T-cell (primary cell): ENCODE measurements around the gene TRAPPC8. TPM values are rescaled to one million over a fixed set of nuclear protein-coding genes. Genes with fewer than 3 reads are reported as not detected.
"Not testable (repeated sequence)": the region's sequence is repeated elsewhere in the genome, so short reads cannot be mapped to it uniquely, and the experiment has no call there.

Source experiments
- ATAC-seq, 4 experiments: fragments of 200-7000 bp in 3 of 4; fragments of 150-1000 bp in 1 of 4; cut with Tn5 transposase; replicated peaks in 1 of 4; 1 replicate in 3 of 4; 2 replicates in 1 of 4; pipeline ENCODE4 v1.10.0; 2021; ENCODE audit warnings: moderate library complexity in 3 of 4, mild to moderate bottlenecking in 2 of 4, moderate number of reproducible peaks in 1 of 4
- CTCF ChIA-PET, 2 donors: fragments of 300-600 bp; sonication (Branson Sonifier 250); formaldehyde crosslinking; loops; one replicate each; lab custom pipeline; 2022; ENCODE audit warnings: antibody characterized with exemption in 2 of 2; lab: Charles Lee
- POLR2A ChIA-PET, 2 donors: fragments of 300-600 bp; sonication (Branson Sonifier 250); formaldehyde crosslinking; loops; one replicate each; lab custom pipeline; 2022; ENCODE audit warnings: antibody characterized with exemption in 2 of 2; lab: Charles Lee
- DNase-seq, 35 experiments: peaks; one replicate each; pipeline versions ENCODE4 v3.0.0 to v3.0.0-alpha.2; 2013 to 2023
- H3K27ac ChIP-seq: one replicate; pipeline ENCODE4 v1.5.1; 2013; ENCODE audit warnings: low read length
- H3K27me3 ChIP-seq, 2 experiments: replicated peaks in 1 of 2; 1 replicate in 1 of 2; 2 replicates in 1 of 2; pipeline versions ENCODE4 v1.6.1 to v1.7.0; 2013; ENCODE audit warnings: low read length in 1 of 2, mixed read lengths in 1 of 2; ENCODE audit not compliant: control insufficient read depth in 2 of 2, insufficient read depth in 2 of 2; ENCODE audit errors: extremely low read depth in 1 of 2
- H3K36me3 ChIP-seq, 2 donors: 1 replicate in 1 of 2; 2 replicates in 1 of 2; pipeline versions ENCODE4 v1.6.1 to v1.7.0; 2013; ENCODE audit warnings: low read length in 1 of 2; ENCODE audit not compliant: control insufficient read depth in 2 of 2, insufficient read depth in 1 of 2; ENCODE audit errors: extremely low read depth in 1 of 2
- H3K4me1 ChIP-seq, 2 experiments: 1 replicate in 1 of 2; 2 replicates in 1 of 2; pipeline versions ENCODE4 v1.6.1 to v1.7.0; 2013; ENCODE audit warnings: low read length in 2 of 2, mixed read lengths in 1 of 2; ENCODE audit not compliant: insufficient read depth in 2 of 2, control insufficient read depth in 1 of 2; ENCODE audit errors: extremely low read depth in 1 of 2
- H3K4me3 ChIP-seq, 2 donors: 1 replicate in 1 of 2; 2 replicates in 1 of 2; pipeline versions ENCODE4 v1.5.1 to v1.7.0; 2013; ENCODE audit warnings: mild to moderate bottlenecking in 2 of 2, low read length in 1 of 2, moderate library complexity in 1 of 2; ENCODE audit not compliant: control insufficient read depth in 1 of 2; ENCODE audit errors: extremely low read depth in 1 of 2
- H3K9me3 ChIP-seq: 2 replicates; pipeline ENCODE4 v1.7.0; 2013
- H3K27ac Mint-ChIP-seq, 2 donors: one replicate each; pipeline ENCODE4 v1.8.0; 2020 to 2021; ENCODE audit warnings: mild to moderate bottlenecking in 2 of 2, mixed read lengths in 2 of 2
- H3K27me3 Mint-ChIP-seq, 2 donors: one replicate each; pipeline ENCODE4 v1.8.0; 2021 to 2022; ENCODE audit warnings: mixed read lengths in 2 of 2
- H3K36me3 Mint-ChIP-seq: one replicate; pipeline ENCODE4 v1.8.0; 2021; ENCODE audit warnings: mixed read lengths
- H3K4me1 Mint-ChIP-seq, 3 donors: one replicate each; pipeline ENCODE4 v1.8.0; 2020 to 2022; ENCODE audit warnings: mixed read lengths in 3 of 3, mild to moderate bottlenecking in 1 of 3
- H3K4me3 Mint-ChIP-seq, 3 donors: one replicate each; pipeline ENCODE4 v1.8.0; 2020 to 2022; ENCODE audit warnings: mild to moderate bottlenecking in 3 of 3, mixed read lengths in 3 of 3, moderate library complexity in 3 of 3
- H3K9me3 Mint-ChIP-seq, 3 donors: one replicate each; pipeline ENCODE4 v1.8.0; 2020 to 2022; ENCODE audit warnings: mixed read lengths in 3 of 3
- WGBS: methylation state at CpG from one replicate; pipeline ENCODE4 v1.1.5; 2013; ENCODE audit warnings: missing lambda C conversion rate; ENCODE audit not compliant: insufficient coverage; 5-methylcytosine and 5-hydroxymethylcytosine counted together
- total RNA-seq, 35 experiments: library from RNA in 6 of 35; stranded (reverse) in 6 of 35; fragments of 120-200 nt in 1 of 35; gene quantifications; one replicate each; pipeline versions ENCODE4 v1.2.1 to v1.2.4 and lab custom pipeline; 2013 to 2026

TRAPPC8 gene
- total RNA-seq, 5 donors from 2014 or later (not counting 1 experiment from before 2014, with no cell fraction given) = 44.7 to 62.0 (median 51.8) TPM

DNA sequence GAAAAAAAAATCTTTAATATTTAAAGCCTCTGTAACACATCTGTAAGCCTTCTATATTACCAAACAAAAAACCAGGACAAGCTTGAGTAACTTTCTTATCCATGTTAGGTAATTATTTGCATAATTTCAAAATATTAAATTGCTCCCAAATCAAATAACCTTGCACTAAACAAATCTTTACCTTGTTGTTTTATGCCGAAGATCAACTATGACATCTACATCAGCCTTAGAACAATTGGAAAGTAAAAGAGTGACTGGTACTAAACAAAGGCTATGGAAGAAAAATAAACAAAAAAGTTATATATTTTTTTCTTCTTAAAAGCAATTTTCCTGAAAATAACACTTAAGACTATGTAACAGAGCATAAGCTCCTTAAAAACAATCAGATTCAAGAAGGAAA lies 111.0 kb downstream of the TRAPPC8 start:
- Histone ChIP-seq H3K27me3 (no peaks in the 10 kb centered on the region), H3K27ac (no peak overlapping the region), H3K9me3 (peaks cover 2% of the 10 kb centered on the region), H3K4me1 (no peaks in the 10 kb centered on the region), H3K36me3 (peaks cover 14 to 36% of the 10 kb centered on the region in 2 donors), H3K4me3 (no peak overlapping the region)
- POLR2A ChIA-PET = no interaction called here
- ATAC-seq (no peak), DNase-seq (no peak)
- Mint-ChIP-seq H3K36me3 (peaks cover 65% of the 10 kb centered on the region), H3K4me1 (no peaks in the 10 kb centered on the region), H3K4me3 (no peak overlapping the region), H3K9me3 (peaks cover 0 to 13% (median 10%) of the 10 kb centered on the region in 3 donors), H3K27me3 (no peaks in the 10 kb centered on the region), H3K27ac (no peak overlapping the region)
- no CpG with 5 or more reads among the region's 1 CpG for WGBS
- CTCF ChIA-PET = no interaction called here

DNA sequence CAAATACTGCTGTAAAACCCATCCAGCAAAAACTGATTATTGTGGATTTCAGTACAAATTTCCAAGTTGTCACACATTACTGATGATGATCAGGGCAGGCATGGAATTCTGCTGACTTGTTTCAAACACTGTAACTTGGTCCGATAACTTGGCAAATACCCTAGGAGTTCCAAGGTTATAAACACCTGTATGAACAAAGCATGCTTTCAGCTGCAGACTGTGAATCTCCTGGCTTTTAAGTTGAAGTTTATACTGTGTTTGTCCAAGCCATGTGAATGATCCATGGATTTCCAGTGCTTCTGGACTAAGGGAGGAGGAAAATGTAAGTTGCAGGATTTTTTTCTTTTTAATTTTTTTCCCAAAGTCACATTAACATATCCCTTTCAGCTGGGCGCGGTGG lies 112.2 kb downstream of the TRAPPC8 start:
- H3K27me3 ChIP-seq = no peaks in the 10 kb centered on the region
- no peak overlapping the region for H3K27ac ChIP-seq
- ChIA-PET POLR2A (no interaction called here), CTCF (no interaction called here)
- H3K27me3 Mint-ChIP-seq = no peaks in the 10 kb centered on the region
- H3K27ac Mint-ChIP-seq = no peak overlapping the region
- peaks cover 58% of the 10 kb centered on the region for H3K36me3 Mint-ChIP-seq
- ATAC-seq (no peak), DNase-seq (no peak)
- no peak overlapping the region for H3K4me3 ChIP-seq
- peaks cover 14 to 26% of the 10 kb centered on the region in 2 donors for H3K36me3 ChIP-seq
- peaks cover 2% of the 10 kb centered on the region for H3K9me3 ChIP-seq
- peaks cover 0 to 13% (median 10%) of the 10 kb centered on the region in 3 donors for H3K9me3 Mint-ChIP-seq
- H3K4me1 ChIP-seq = no peaks in the 10 kb centered on the region
- H3K4me3 Mint-ChIP-seq = no peak overlapping the region
- H3K4me1 Mint-ChIP-seq = no peaks in the 10 kb centered on the region
- no CpG with 5 or more reads among the region's 3 CpGs for WGBS

DNA sequence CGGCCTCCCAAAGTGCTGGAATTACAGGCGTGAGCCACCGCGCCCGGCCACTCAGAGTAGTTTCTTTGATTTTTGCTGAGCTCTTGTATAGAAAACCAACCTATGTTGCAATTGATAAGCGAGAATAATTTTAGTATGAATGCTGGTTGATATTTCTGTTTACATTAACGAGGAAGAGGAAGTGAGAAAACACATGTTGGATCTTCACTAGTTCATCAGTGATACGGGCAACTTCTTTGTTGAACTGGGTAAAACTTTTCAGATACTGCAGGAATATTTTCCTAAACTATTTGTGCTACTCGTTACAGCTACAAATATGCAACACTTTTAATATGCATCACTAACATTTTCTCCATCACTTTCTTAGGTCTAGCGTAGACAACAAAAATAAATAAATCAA lies 114.3 kb downstream of the TRAPPC8 start:
- Mint-ChIP-seq H3K4me3 (no peak overlapping the region), H3K36me3 (peaks cover 45% of the 10 kb centered on the region), H3K27ac (no peak overlapping the region), H3K4me1 (no peaks in the 10 kb centered on the region), H3K27me3 (no peaks in the 10 kb centered on the region), H3K9me3 (peaks cover 0 to 13% (median 10%) of the 10 kb centered on the region in 3 donors)
- Histone ChIP-seq H3K27ac (no peak overlapping the region), H3K36me3 (peaks cover 13% of the 10 kb centered on the region in 2 donors), H3K27me3 (no peaks in the 10 kb centered on the region), H3K4me3 (no peak overlapping the region), H3K4me1 (no peaks in the 10 kb centered on the region), H3K9me3 (peaks cover 2% of the 10 kb centered on the region)
- DNase-seq (no peak), ATAC-seq (no peak)
- ChIA-PET CTCF (interaction anchor here (0.6 to 1.3 kb wide), 4 partner anchors 8 to 713 kb away, joined by 3 to 6 read pairs (median 4); no protein-coding TSS in a partner anchor), POLR2A (interaction anchor here in 1 of 2 donors (0.6 kb wide), 1 partner anchor 268 kb away, joined by 6 read pairs; no protein-coding TSS in a partner anchor)
- WGBS = 100% methylated on average over 1 of the region's 10 CpGs

DNA sequence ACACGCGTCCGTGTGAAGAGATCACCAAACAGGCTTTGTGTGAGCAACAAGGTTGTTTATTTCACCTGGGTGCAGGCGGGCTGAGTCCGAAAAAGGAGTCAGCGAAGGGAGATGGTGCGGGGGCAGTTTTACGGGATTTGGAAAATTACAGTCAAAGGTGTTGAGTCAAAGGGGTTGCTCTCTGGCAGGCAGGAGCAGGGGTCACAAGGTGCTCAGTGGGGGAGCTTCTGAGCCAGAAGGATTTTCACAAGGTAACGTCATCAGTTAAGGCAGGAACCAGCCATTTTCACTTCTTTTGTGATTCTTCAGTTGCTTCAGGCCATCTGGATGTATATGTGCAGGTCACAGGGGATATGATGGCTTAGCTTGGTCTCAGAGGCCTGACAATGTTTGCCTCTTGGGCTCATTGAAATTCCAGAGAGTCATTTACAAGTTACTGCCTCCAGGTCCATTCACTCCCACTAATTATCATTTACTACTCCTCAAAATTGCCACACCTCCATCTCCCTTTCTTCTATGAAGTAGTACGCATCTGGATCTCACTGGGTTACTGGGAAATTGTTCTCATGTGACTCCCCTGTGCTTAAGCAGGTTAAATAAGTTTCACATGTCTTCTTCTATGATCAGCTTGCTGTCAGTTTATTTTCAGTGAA lies 116.1 kb downstream of the TRAPPC8 start:
- ATAC-seq, H3K27ac Mint-ChIP-seq, DNase-seq, H3K9me3 ChIP-seq, H3K27ac ChIP-seq, H3K4me1 Mint-ChIP-seq, H3K4me3 Mint-ChIP-seq, CTCF ChIA-PET, H3K27me3 ChIP-seq, H3K4me3 ChIP-seq, H3K4me1 ChIP-seq, H3K36me3 ChIP-seq, H3K27me3 Mint-ChIP-seq: not testable (repeated sequence)
- peaks cover 35% of the 10 kb centered on the region for H3K36me3 Mint-ChIP-seq
- POLR2A ChIA-PET = interaction anchor here in 1 of 2 donors (0.5 kb wide), 1 partner anchor 210 kb away, joined by 4 read pairs; no protein-coding TSS in a partner anchor
- peaks cover 0 to 13% (median 10%) of the 10 kb centered on the region in 3 donors for H3K9me3 Mint-ChIP-seq
- WGBS = 98% methylated on average over 8 of the region's 10 CpGs

DNA sequence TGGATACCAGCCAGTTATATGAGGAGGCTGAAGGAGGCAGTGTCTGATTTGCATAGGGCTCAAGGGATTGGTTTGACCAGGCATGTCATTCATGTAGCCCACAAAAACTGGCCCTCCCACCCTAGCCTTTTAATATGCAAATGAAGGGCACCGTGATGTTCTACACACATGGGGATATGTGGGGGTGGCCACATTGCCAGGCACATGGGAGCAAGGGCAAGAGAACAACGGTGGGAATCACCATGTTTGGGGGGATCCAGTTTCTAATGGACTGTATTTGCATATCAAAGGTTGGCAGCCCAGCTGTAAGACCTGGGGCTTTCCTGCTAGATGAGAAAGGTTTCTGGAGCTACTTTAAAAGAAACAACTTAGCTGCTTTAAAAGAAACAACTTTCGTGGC lies 117.2 kb downstream of the TRAPPC8 start:
- WGBS = 38% methylated on average over 1 of the region's 3 CpGs
- CTCF ChIA-PET = no interaction called here

DNA sequence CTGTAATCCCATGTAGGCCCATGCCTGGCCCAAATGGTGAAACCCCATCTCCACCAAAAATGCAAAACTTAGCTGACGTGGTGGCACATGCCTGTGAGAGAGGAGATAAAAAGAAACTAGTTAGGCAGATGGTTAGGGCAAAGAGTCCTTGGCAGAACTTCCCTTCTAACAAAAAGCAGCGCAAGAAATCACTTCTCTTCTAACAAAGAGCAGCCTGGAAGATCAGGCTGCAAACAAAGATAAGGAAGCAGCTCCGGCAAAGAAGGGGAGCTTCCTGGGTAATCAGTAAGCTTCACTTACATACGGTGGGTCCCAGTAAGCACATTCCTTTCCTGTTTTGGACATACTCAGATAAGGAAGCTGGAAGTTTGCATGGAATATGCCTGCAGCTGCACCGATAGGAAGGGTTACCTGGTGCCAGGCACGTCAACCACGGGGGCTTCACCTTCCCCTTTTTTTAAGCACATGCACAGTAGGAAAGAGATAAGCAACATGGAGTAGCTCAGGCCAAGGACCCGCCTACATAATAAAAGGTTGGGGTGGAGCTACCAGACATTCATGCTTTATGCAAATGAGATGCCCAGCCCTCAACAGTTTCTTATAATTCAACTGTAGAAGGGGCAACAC lies 121.3 kb downstream of the TRAPPC8 start:
- Mint-ChIP-seq H3K9me3 (no peaks in the 10 kb centered on the region), H3K4me3 (no peak overlapping the region), H3K36me3 (no peaks in the 10 kb centered on the region), H3K27ac (no peak overlapping the region), H3K4me1 (no peaks in the 10 kb centered on the region), H3K27me3 (peaks cover 0 to 2% of the 10 kb centered on the region in 2 donors)
- DNase-seq (no peak), ATAC-seq (no peak)
- H3K4me1 ChIP-seq = no peaks in the 10 kb centered on the region
- 47% methylated on average over 4 of the region's 8 CpGs for WGBS
- CTCF ChIA-PET = interaction anchor here (0.6 kb wide), 2 partner anchors 40 to 229 kb away, joined by 3 to 4 read pairs; no protein-coding TSS in a partner anchor
- H3K36me3 ChIP-seq = no peaks in the 10 kb centered on the region
- POLR2A ChIA-PET = no interaction called here
- no peak overlapping the region for H3K27ac ChIP-seq
- no peaks in the 10 kb centered on the region for H3K27me3 ChIP-seq
- H3K9me3 ChIP-seq = no peaks in the 10 kb centered on the region
- H3K4me3 ChIP-seq = no peak overlapping the region

More for the DNA sequence above, 117.2 kb downstream of the TRAPPC8 start:
- peaks cover 0 to 13% (median 10%) of the 10 kb centered on the region in 3 donors for H3K9me3 Mint-ChIP-seq
- no peaks in the 10 kb centered on the region for H3K27me3 ChIP-seq
- no peak overlapping the region for H3K4me3 Mint-ChIP-seq
- H3K9me3 ChIP-seq = peaks cover 2% of the 10 kb centered on the region
- no peak overlapping the region for H3K4me3 ChIP-seq
- ATAC-seq (no peak), DNase-seq (no peak)
- no peaks in the 10 kb centered on the region for H3K4me1 ChIP-seq
- no peaks in the 10 kb centered on the region for H3K27me3 Mint-ChIP-seq
- peaks cover 33% of the 10 kb centered on the region for H3K36me3 Mint-ChIP-seq
- no peaks in the 10 kb centered on the region for H3K4me1 Mint-ChIP-seq
- H3K27ac Mint-ChIP-seq = no peak overlapping the region
- H3K36me3 ChIP-seq = peaks cover 2 to 6% of the 10 kb centered on the region in 2 donors
- H3K27ac ChIP-seq = no peak overlapping the region
- POLR2A ChIA-PET = no interaction called here
